OCI-M1 (cell line): ENCODE data around the gene EFHD2.
A peak's percentile ranks its signal among the peaks of the same experiment; 100 is the strongest.
"Not testable (repeated sequence)": the region's sequence is repeated elsewhere in the genome, so short reads cannot be mapped to it uniquely, and the experiment has no call there.

Experiments
- DNase-seq: peaks from one replicate; lab custom pipeline; 2025; lab: John Stamatoyannopoulos, UW

EFHD2 gene

DNA sequence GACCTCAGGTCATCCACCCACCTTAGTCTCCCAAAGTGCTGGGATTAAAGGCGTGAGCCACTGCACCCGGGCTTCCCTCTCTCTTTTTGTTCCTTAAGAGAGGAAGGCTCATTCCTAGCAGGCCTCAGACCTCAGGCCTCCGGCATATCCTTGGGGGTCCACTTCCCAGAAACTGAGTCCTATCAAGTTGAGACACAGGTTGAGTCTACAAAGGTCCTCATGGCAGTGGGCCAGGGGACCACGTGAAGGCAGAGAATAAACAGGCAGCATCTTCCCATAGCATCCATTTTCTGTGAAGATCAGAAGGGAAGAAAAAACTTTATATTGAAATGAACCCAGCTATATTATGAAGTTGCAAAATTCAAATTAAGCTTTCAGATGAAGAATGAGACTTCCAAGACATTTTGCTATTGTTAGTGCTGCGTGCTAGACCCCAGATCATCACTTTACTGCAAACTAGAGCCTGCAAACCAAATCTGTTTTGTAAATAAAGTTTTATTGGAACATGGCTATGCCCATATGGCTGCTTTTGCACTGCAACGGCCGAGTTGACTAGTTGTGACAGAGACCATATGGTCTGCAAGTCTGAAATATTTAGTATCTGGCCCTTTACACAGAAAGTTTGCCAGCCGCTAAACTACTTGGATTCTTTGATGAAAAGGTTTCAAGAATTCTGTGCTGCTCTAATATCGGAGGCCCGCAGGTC, 43.3 kb downstream of the EFHD2 start:
- no peak for DNase-seq

DNA sequence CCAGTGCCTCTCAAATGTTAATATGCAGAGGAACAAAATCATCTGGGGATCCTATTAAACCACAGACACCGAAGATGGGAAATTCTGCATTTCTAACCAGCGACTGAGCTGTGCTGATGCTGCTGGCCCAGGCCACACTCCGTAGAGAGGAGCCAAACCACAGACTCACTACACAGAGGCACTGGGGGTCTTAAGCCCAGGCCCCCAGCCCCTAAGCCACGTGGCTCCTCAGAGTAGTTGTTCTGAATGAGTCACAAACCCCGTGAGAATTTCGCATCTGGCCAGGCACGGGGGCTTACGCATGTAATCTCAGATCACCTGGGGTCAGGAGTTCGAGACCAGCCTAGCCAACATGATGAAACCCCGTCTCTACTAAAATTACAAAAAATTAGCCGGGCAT, 44.0 kb downstream of the EFHD2 start:
- no peak for DNase-seq

DNA sequence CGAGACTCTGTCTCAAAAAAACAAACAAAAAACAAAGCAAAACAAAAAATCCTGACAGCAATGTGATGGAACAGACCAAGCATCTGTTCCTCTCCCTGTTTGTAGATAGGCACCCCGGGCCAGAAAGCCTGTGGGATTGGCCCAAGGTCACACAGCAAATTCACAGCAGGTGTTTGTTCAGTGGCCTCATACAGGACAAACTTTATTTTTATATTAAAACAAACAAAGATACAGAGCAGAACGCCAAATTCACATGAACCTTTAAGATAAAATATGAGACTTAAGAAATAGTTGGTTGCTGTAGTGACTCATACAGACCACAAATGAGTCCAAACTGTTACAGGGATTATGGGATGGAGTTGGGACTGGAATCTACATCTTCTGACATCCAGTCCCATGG, 44.6 kb downstream of the EFHD2 start:
- no peak for DNase-seq

DNA sequence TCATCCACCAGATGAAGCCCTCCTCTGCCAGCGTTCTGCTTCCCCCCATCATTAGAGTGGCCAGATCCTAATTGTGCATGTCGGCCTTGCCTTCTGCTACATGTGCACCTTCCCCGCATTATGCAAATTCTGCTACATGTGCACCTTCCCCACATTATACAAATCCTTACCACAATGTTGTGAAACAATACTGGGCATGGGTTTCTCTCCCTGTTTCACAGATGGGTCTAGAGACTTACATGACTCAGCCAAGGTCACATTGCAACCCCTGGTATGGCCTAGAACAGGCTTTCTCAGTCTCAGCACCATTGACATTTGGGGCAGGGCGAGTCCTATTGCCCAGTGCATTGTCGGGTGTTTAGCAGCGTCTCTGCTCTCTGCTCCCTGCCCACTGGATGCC, 45.8 kb downstream of the EFHD2 start:
- DNase-seq: no peak

DNA sequence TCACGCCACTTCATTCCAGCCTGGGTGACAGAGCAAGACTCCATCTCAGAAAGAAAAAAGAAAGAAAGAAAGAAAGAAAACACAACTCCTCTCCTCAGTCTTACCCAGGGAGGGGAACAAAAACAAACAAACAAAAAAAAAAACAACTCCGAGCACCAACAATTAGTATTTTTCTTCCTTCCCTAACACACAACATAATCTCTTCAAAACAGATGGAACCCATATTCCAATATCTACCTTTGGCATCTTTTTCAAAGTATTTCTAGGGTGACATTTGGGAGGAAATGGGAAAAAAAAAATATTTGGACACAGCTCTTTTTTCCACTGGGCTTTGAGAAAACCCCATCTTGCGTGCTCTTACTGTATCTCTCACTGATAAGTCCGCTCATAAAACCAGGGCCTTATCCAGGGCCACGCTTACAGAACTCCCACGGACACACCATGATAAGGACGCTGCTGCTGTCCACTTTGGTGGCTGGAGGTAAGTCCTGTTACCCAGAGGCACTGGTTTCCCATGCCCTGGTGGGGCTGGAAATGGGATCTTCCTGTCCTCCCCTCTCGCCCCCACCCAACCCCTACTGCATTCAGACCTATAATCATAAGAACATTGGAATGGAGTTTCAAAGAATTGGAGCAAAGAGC, 46.7 kb downstream of the EFHD2 start, which contains the start of gene CELA2A:
Gene CELA2A, plus strand, starts transcription at position 420 of the 642 bp plus-strand sequence. Its CDS starts 22 bp downstream, at position 442.
- DNase-seq: peak; percentile 30

DNA sequence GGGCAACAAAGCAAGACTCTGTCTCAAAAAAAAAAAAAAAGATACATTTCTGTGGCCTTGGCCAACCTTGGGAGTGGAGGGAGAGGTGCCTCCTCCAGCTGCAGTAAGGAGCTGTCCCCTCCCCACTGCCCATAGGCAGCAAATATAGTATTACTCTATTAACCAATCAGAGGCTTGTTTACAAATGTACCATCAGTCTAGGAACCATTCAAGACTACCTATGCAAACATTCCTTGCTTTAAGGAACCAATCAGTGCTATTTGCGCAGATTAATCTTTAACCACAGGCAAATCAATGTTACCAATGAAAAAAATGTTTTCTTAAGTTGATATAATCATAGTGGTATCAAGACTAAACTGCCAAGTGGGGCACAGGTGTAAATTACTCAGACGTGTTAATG, 47.9 kb downstream of the EFHD2 start:
- no peak for DNase-seq

DNA sequence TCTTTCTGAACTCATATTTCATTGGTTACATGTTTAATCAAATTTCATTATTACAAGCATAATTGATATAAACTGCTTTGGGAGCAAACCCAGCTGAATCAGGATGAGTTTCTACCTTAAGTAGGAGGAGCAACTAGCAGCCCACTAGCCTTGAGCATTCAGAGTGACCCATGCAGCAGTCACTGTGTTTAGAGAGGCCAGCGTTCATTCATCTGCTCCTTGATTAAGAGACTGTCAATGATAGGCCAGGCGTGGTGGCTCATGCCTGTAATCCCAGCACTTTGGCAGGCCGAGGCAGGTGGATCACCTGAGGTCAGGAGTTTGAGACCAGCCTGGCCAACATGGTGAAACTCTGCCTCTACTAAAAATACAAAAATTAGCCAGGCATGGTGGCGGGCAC, 48.7 kb downstream of the EFHD2 start:
- not testable (repeated sequence) for DNase-seq

DNA sequence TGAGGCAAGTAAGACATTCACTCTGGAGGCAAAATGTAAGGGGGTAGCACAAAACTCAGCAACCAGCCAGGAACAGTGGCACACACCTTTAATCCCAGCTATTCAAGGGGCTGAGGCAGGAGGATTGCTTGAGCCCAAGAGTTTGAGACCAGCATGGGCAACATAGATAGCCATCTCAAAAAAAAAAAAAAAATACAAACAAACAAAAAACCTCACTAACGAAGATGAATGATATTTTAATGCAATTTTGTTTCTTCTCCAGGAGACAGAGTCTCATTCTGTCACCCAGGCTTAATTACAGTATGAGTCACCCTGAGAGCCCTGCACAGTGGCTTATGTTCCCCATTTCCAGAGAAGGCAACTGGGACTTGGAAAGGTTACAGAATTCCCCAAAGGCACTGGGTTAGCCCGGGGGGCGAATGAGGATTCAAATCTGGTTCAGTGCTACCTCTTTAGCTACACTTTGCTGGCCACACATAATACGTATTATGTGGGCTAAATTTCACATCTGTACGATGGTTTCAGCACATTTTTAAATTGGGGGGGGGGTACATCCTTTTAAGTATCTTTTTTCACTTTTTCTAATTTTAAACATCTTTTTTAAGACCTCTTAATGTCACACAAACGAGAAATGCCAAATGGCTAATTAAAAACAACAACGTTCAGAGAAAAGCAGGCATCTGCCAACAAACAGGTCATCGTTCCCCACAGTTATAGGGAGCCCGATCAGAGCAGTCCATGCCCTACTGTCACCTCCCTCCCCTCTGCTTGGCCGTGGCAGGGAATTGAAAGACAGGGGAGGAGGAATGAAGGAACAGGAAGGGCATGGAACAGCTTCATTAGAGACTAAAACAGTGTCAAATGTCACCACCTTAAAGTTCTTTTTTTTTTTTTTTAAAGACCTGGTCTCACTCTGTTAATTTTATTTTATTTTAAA, 50.4 kb downstream of the EFHD2 start:
- peak; percentile 13 for DNase-seq

DNA sequence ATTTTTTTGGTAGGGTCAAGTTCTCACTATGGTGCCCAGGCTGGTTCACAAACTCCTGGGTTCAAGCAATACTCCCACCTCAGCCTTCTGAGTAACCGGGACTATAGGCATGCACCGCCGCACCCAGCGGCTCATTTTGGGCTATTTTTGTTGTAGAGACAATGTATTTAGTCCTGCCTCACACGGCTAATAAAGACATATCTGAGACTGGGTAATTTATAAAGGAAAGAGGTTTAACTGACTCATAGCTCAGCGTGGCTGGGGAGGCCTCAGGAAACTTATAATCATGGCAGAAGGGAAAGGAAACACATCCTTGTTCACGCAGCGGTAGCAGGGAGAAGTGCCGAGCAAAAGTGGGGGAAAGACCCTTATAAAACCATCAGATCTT, 51.0 kb downstream of the EFHD2 start:
- no peak for DNase-seq

DNA sequence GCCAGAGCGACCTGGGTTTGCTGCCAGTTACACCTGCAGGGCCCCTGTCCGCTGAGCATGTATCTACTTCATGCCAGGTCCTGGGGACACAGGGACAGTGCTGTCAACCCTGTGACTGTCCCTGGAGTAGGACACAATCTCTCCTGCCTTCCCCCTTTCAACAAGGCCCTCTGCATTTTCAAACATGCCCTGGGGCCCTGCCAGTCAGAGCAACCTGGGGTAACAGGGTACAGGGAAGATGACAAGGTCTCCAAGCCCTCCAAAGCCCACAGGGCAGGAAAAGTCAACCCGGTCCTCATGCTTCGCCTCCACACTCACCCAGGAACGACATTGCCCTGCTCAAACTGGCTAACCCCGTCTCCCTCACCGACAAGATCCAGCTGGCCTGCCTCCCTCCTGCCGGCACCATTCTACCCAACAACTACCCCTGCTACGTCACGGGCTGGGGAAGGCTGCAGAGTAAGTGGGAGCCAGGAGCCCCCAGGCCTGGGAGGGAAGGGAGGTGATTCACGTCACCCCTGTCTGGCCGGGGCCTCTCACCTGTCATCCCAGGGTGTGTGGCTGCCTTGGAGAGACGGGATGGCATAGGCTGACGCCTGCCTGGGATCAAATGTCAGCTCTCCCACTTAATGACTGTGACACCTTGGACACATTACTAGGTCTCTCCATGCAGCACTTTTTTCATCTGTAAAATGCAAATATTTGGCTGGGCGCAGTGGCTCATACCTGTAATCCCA, 53.5 kb downstream of the EFHD2 start:
- DNase-seq: not testable (repeated sequence)

DNA sequence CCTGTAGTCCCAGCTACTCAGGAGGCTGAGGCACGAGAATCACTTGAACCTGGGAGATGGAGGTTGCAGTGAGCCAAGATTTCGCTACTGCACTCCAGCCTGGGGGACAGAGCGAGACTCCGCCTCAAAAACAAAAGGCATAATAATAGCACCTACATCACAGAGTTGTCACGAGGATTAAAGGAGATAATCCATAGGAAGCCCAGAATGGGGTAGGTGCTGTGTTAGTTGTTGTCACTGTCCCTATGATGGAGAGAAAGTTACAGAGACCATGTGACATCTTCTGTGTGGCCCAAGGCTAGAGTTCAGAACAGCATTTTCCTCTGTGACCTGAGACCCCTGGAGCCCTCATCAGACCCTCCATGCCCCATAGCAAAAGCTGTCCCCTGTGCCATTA, 54.2 kb downstream of the EFHD2 start:
- DNase-seq: not testable (repeated sequence)

DNA sequence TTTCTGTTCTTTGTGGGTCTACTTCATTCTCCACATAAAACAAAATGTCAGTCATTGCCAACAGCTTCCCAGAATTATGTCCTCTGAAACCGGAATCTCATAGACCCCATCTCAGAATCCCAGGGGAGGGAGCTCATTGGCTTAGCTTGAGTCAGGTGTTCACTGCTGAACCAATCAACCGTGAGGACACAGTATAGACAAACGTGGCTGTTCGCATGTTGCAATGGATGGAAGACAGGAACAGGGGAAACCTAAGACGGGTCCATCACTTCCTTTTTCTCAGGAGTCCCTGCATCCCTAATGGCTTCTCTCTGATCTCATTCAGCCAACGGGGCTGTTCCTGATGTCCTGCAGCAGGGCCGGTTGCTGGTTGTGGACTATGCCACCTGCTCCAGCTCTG, 56.0 kb downstream of the EFHD2 start:
- peak; percentile 11 for DNase-seq

DNA sequence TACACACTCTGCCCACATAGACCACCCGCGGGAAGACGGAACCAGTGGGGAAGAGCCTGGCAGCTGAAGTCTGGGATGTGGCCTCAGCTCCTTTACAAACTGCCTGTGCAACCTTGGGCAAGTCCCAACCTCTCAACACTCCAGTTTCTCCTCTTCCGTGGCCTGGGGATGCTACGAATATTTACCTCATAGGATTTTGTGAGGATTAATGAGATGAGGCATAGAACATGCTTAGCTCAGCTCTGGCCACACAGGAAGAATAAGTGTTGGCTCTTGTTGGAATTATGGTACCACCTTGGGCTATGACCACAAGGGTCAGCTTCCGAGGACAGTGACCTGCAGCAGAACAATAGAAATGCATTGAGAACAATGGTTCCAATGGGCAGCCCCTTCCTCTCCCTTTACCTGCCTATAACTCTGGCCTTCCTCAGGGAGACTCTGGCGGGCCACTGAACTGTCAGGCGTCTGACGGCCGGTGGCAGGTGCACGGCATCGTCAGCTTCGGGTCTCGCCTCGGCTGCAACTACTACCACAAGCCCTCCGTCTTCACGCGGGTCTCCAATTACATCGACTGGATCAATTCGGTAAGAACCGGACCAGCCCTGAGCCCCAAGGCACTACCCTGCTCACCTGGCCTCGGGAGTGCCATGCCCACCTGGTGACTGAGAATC, 57.4 kb downstream of the EFHD2 start:
- not testable (repeated sequence) for DNase-seq

DNA sequence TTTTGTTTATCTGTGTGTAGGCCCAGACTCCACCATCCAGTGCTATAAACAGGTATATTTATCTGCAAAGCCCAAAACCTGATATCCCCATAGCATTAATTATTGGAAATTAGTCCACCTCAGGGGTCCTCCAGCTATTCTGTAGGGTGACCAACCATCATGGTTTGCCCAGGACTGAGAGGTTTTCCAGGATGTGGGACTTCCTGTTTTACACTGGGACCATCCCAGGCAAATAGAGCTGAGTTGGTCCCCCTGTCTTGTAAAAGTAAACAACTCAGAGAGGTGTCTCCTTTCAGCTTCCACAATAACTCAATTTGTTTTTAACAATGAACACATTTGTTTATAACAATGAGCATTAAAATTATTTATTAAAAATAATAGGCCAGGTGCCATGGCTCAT, 58.5 kb downstream of the EFHD2 start:
- DNase-seq: no peak

DNA sequence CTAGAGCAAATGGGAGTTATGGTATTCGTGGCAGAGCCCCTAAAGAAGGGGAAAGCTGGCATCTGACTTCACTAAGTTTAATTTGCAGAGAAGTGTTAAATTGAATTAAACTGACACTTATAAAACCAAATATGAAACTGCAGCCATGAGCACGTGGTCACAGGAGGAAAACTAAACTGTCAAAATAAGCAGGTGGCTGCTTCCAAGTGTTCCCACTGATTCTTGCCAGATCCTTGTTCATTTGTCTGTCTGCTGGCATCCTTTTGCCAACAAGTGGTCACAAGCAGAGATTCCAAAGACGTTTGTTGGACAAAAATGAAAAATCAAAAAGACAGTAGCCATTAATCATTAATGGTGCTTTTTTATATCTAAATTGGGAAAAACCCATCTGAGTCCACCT, 59.7 kb downstream of the EFHD2 start:
- no peak for DNase-seq

DNA sequence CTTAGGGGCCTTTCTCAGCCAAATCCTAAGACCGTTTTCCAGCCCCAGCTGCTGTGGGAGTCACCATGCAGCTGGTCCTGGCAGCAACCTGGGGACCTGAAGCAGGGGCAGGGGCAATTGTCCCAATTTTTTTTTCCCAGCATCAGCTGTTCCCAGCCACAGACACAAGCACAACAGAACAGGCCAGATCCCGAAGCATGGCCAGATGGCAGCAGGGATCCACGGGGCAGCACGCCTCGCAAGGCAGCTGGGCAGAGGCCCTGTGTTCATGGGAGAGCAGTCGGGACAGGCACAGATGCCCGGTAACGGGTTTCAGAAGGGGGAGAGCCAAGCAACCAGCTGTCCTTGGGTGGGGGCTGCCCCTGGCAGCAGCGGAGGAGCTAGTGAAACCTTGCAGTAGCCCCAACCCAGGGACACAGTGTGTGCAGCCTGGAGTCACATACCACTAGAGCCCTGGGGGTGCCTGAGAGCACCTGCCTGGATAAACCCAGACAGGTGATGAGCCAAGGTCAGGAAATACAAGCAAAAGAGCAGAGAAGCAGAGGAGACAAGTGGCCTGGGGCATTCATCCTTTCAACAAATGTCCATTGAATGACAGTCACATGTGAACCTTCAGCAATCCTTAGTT, 60.2 kb downstream of the EFHD2 start:
- not testable (repeated sequence) for DNase-seq

DNA sequence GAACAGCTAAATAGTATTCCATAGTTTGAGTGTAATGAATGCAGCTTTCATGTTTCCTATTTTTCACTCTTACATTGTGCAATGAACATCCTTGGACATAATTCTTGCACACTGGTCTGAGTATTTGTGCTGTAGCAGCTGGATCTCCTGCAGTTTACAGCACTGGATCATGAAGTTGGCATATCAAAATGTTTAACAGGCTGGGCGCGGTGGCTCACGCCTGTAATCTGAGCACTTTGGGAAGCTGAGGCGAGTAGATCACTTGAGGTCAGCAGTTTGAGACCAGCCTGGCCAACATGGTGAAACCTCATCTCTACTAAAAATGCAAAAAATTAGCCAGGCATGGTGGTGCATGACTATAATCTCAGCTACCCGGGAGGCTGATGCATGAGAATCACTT, 61.4 kb downstream of the EFHD2 start:
- not testable (repeated sequence) for DNase-seq

DNA sequence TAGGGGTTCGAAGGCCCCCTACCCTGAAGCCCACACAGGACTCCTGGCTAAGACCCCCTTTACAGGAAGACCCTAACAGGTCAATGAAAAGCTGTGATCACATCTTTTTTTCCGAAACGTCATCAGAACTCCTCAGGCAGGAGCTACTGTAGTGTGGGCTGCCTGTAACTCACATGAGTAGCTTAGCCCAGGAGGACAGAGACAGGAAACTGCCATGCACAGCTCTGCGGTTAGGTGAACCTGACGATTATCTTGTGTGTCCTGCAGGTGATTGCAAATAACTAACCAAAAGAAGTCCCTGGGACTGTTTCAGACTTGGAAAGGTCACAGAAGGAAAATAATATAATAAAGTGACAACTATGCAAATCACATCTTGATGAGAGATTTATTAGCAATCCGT, 62.0 kb downstream of the EFHD2 start:
- not testable (repeated sequence) for DNase-seq

DNA sequence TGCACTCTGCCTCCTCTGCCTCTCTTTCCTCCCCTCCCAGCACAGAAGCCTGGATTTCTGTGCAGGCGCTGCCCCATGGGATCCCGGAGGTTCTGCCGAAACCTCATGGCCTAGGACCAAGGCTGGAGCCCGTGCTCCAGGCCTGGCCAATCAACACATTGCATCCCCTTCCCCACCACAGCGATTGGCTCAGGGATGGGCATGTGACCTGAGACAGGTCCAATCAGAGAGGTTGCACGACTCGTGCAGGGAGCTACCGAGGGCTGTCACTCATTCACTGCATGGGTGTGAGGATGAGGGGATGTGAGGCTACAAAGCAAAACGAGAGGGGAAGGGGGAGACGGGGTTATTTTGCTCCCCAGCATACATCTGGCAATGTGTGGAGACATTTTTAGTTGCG, 62.9 kb downstream of the EFHD2 start:
- no peak for DNase-seq

DNA sequence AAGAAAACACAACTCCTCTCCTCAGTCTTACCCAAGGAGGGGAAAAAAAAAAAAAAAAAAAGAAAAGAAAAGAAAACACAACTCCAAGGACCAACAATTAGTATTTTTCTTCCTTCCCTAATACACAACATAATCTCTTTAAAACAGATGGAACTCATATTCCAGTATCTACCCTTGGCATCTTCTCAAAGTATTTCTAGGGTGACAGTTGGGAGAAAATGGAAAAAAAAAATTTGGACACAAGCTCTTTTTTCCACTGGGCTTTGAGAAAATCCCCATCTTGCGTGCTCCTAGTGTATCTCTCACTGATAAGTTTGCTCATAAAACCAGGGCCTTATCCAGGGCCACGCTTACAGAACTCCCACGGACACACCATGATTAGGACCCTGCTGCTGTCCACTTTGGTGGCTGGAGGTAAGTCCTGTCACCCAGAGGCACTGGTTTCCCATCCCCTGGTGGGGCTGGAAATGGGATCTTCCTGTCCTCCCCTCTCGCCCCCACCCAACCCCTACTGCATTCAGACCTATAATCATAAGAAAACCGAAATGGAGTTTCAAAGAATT, 66.1 kb downstream of the EFHD2 start, which contains the start of gene CELA2B:
Gene CELA2B, plus strand, starts transcription at position 353 of the 563 bp plus-strand sequence. Its CDS starts 22 bp downstream, at position 375.
- DNase-seq: no peak
